Mesendoderm (in vitro differentiated cells): Measurements from ENCODE around the gene SVIL. TPM values are rescaled to one million over a fixed set of nuclear protein-coding genes. Genes with fewer than 3 reads are reported as not detected.
A peak's percentile ranks its signal among the peaks of the same experiment; 100 is the strongest.

ENCODE experiments used
- DNase-seq: peaks from one replicate; pipeline ENCODE4 v3.0.0; 2013
- H2AK5ac ChIP-seq: 2 replicates; pipeline ENCODE4 v1.6.1; 2013; ENCODE audit warnings: low read length, inconsistent platforms
- H2BK120ac ChIP-seq: 2 replicates; pipeline ENCODE4 v1.6.1; 2013; ENCODE audit warnings: low read depth, mild to moderate bottlenecking, low read length, moderate library complexity, mixed read lengths
- H2BK15ac ChIP-seq: replicated peaks from 2 replicates; pipeline ENCODE4 v1.6.1; 2013; ENCODE audit warnings: low read depth, mild to moderate bottlenecking, moderate library complexity
- H2BK5ac ChIP-seq: 2 replicates; pipeline ENCODE4 v1.6.1; 2013; ENCODE audit warnings: low read length, inconsistent platforms
- H3K18ac ChIP-seq: 2 replicates; pipeline ENCODE4 v1.6.1; 2013; ENCODE audit warnings: mild to moderate bottlenecking, low read length, mixed read lengths
- H3K23ac ChIP-seq: one replicate; pipeline ENCODE4 v1.6.1; 2013; ENCODE audit warnings: low read length
- H3K27ac ChIP-seq: 2 replicates; pipeline ENCODE4 v1.5.1; 2013; ENCODE audit warnings: low read depth, mild to moderate bottlenecking, inconsistent platforms, low read length, moderate library complexity
- H3K27me3 ChIP-seq: 2 replicates; pipeline ENCODE4 v1.6.1; 2013; ENCODE audit warnings: low read length, control low read depth, mild to moderate bottlenecking, inconsistent platforms; ENCODE audit not compliant: insufficient read depth, poor library complexity
- H3K36me3 ChIP-seq: 2 replicates; pipeline ENCODE4 v1.6.1; 2013; ENCODE audit warnings: low read length, inconsistent platforms; ENCODE audit not compliant: control insufficient read depth, insufficient read depth
- H3K4ac ChIP-seq: one replicate; pipeline ENCODE4 v1.6.1; 2013; ENCODE audit warnings: low read depth, mild to moderate bottlenecking, low read length, moderate library complexity
- H3K4me1 ChIP-seq: 2 replicates; pipeline ENCODE4 v1.6.1; 2013; ENCODE audit warnings: low read depth, low read length, inconsistent platforms; ENCODE audit not compliant: control insufficient read depth
- H3K4me2 ChIP-seq: 2 replicates; pipeline ENCODE4 v1.6.1; 2013; ENCODE audit warnings: low read length
- H3K4me3 ChIP-seq: 2 replicates; pipeline ENCODE4 v1.5.1; 2013; ENCODE audit warnings: mild to moderate bottlenecking, low read length
- H3K56ac ChIP-seq: one replicate; pipeline ENCODE4 v1.6.1; 2013; ENCODE audit warnings: low read length
- H3K79me1 ChIP-seq: 2 replicates; pipeline ENCODE4 v1.6.1; 2013; ENCODE audit warnings: low read length, inconsistent platforms
- H3K79me2 ChIP-seq: 2 replicates; pipeline ENCODE4 v1.6.1; 2013; ENCODE audit warnings: mild to moderate bottlenecking, low read length; ENCODE audit not compliant: control insufficient read depth, insufficient read depth
- H3K9ac ChIP-seq: 2 replicates; pipeline ENCODE4 v1.6.1; 2013; ENCODE audit warnings: low read length, inconsistent platforms
- H4K5ac ChIP-seq: one replicate; pipeline ENCODE4 v1.6.1; 2013; ENCODE audit warnings: low read length
- H4K8ac ChIP-seq: one replicate; pipeline ENCODE4 v1.6.1; 2013; ENCODE audit warnings: low read depth, mild to moderate bottlenecking, control low read depth, low read length, moderate library complexity
- WGBS: extraction: QIAGEN DNeasy Blood & Tissue Kit; methylation state at CpG from one replicate; pipeline ENCODE4 v1.1.7; 2013; ENCODE audit warnings: low lambda C conversion rate, missing lambda C conversion rate; ENCODE audit not compliant: insufficient coverage; ENCODE audit errors: extremely low coverage; 5-methylcytosine and 5-hydroxymethylcytosine counted together
- polyA plus RNA-seq, 2 experiments: library from polyadenylated mRNA; stranded (reverse); fragments of 200-250 nt; gene quantifications; one replicate each; pipeline ENCODE4 v1.2.3, GENCODE V29; 2013

Gene SVIL
- 15.3 TPM for polyA plus RNA-seq (2013, experiment 1 of 2)
- polyA plus RNA-seq (2013, experiment 2 of 2) = 15.0 TPM

- H3K79me2 ChIP-seq = peaks cover 7% of the 10 kb centered on the region
- no peak within 1 kb of the TSS for H3K4me3 ChIP-seq
- H4K8ac ChIP-seq = no peak within 1 kb of the TSS
- peak within 1 kb of the TSS; percentile 74 for H2BK15ac ChIP-seq
- H2AK5ac ChIP-seq = no peak within 1 kb of the TSS
- no peak within 1 kb of the TSS for H3K4me2 ChIP-seq
- H4K5ac ChIP-seq = no peak within 1 kb of the TSS
- DNase-seq = peak; percentile 92
- H3K27ac ChIP-seq = peak within 1 kb of the TSS; percentile 78
- H3K18ac ChIP-seq = peak within 1 kb of the TSS; percentile 92
- H2BK120ac ChIP-seq = no peak within 1 kb of the TSS
- peaks cover 9% of the 10 kb centered on the region for H3K4me1 ChIP-seq
- H3K56ac ChIP-seq = peak within 1 kb of the TSS; percentile 43
- H3K9ac ChIP-seq = peak within 1 kb of the TSS; percentile 22
- H3K23ac ChIP-seq = no peak within 1 kb of the TSS
- H3K79me1 ChIP-seq = no peaks in the 10 kb centered on the region
- H3K27me3 ChIP-seq = no peaks in the 10 kb centered on the region
- H3K36me3 ChIP-seq = no peaks in the 10 kb centered on the region
- H2BK5ac ChIP-seq = peak within 1 kb of the TSS; percentile 59
- no peak within 1 kb of the TSS for H3K4ac ChIP-seq
- no CpG with 5 or more reads among the region's 10 CpGs for WGBS
Measured at GRCh38 chr10:29634764-29635625, at the start of gene SVIL. SVIL (minus strand) TSS chr10:29634971; CDS start chr10:29555058, 79,913 bp downstream.

DNA sequence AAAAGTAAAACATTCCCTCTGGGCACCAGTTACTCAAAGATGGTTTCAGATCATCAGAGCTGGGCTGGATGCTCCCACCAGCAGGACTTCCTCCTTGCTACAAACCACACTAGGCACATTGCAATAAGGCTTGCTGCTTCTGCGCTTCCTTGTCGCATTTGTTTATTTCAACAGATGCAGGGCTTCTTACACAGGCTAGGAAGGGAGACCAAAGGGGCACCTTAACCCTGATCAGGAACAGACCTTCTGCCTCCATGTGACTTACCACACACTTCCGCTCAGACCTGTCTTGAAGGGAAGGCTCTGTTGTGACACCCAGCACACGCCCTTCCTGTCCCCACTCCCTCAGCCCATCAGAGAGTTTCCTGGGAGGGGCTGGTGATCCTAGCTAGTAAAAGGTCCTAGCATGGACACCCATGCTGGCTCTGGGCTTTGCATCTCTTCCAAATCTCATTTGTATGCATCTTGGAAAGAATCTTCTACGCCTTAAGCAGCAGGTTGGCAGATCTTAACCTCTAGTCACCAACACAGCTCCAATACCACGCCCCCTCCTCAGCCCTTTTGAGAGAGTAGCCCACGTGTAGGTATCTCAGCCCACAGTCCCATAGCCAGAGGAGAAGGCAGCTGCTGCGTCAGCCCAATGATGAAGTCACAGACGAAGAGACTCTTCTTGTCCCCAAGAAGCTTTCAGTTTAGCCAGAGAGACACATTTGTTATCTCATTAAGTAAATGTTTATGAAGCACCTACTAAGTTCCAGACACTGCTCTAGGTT, 47.1 kb upstream of the SVIL start:
- no peak overlapping the region for H3K4ac ChIP-seq
- no peak overlapping the region for H2AK5ac ChIP-seq
- no peak overlapping the region for H3K27ac ChIP-seq
- H3K79me1 ChIP-seq = no peaks in the 10 kb centered on the region
- H2BK120ac ChIP-seq = no peak overlapping the region
- H3K18ac ChIP-seq = no peak overlapping the region
- H3K79me2 ChIP-seq = no peaks in the 10 kb centered on the region
- no peaks in the 10 kb centered on the region for H3K36me3 ChIP-seq
- H3K4me3 ChIP-seq = no peak overlapping the region
- H2BK15ac ChIP-seq = no peak overlapping the region
- H4K8ac ChIP-seq = no peak overlapping the region
- WGBS = no CpG with 5 or more reads among the region's 9 CpGs
- no peak overlapping the region for H2BK5ac ChIP-seq
- no peaks in the 10 kb centered on the region for H3K27me3 ChIP-seq
- DNase-seq = no peak
- H4K5ac ChIP-seq = no peak overlapping the region
- H3K4me2 ChIP-seq = no peak overlapping the region
- H3K56ac ChIP-seq = no peak overlapping the region
- H3K23ac ChIP-seq = no peak overlapping the region
- no peak overlapping the region for H3K9ac ChIP-seq
- peaks cover 4% of the 10 kb centered on the region for H3K4me1 ChIP-seq

DNA sequence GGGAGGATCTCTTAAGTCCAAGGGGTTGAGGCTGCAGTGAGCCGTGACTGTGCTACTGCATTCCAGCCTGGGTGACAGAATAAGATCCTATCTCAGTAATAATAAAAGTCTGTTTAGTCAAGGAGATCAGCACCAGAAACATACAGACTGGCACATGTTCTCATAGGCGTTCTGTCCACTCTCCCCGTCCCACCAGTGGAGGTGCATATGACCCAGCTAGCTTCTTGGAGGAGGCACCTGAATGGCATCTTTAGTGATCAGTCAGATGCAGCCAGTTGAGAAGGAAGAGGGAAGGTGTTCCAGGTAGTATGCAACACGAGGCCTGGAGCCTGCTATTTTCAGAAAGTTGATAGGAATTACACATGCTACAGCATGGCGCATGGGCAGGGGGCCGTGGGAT, 45.3 kb upstream of the SVIL start:
- Histone ChIP-seq H3K4ac (no peak overlapping the region), H3K36me3 (no peaks in the 10 kb centered on the region)

GRCh38 chr10:29676732-29677131, 42.0 kb upstream of the SVIL start:
- H3K79me1 ChIP-seq = no peaks in the 10 kb centered on the region
- no peak overlapping the region for H3K4me3 ChIP-seq
- no peak for DNase-seq
- H4K5ac ChIP-seq = no peak overlapping the region
- no peaks in the 10 kb centered on the region for H3K27me3 ChIP-seq
- H3K9ac ChIP-seq = no peak overlapping the region
- no peak overlapping the region for H2BK120ac ChIP-seq
- no peak overlapping the region for H2BK5ac ChIP-seq
- no peak overlapping the region for H2AK5ac ChIP-seq
- H3K23ac ChIP-seq = no peak overlapping the region
- no peak overlapping the region for H3K4ac ChIP-seq
- H3K18ac ChIP-seq = no peak overlapping the region
- no peak overlapping the region for H3K56ac ChIP-seq
- H3K36me3 ChIP-seq = no peaks in the 10 kb centered on the region
- H4K8ac ChIP-seq = no peak overlapping the region
- H3K79me2 ChIP-seq = no peaks in the 10 kb centered on the region
- WGBS = no CpG with 5 or more reads among the region's 4 CpGs
- no peaks in the 10 kb centered on the region for H3K4me1 ChIP-seq
- H3K27ac ChIP-seq = no peak overlapping the region
- H3K4me2 ChIP-seq = no peak overlapping the region
- H2BK15ac ChIP-seq = no peak overlapping the region

More for the DNA sequence above, 45.3 kb upstream of the SVIL start:
- Histone ChIP-seq H3K4me2 (no peak overlapping the region), H2BK5ac (no peak overlapping the region), H2BK120ac (no peak overlapping the region), H3K79me2 (no peaks in the 10 kb centered on the region), H3K56ac (no peak overlapping the region), H3K23ac (no peak overlapping the region), H3K27me3 (no peaks in the 10 kb centered on the region), H3K27ac (no peak overlapping the region), H2AK5ac (no peak overlapping the region), H3K79me1 (no peaks in the 10 kb centered on the region), H4K8ac (no peak overlapping the region), H3K4me1 (peaks cover 3% of the 10 kb centered on the region), H3K9ac (no peak overlapping the region), H3K18ac (no peak overlapping the region), H3K4me3 (no peak overlapping the region), H4K5ac (no peak overlapping the region), H2BK15ac (no peak overlapping the region)
- DNase-seq = no peak
- no CpG with 5 or more reads among the region's 6 CpGs for WGBS

- H3K9ac ChIP-seq = no peak overlapping the region
- no peaks in the 10 kb centered on the region for H3K79me2 ChIP-seq
- no peak overlapping the region for H3K23ac ChIP-seq
- no peak overlapping the region for H3K4me3 ChIP-seq
- no peak overlapping the region for H2BK5ac ChIP-seq
- no peak overlapping the region for H3K4ac ChIP-seq
- no peak overlapping the region for H3K27ac ChIP-seq
- H4K8ac ChIP-seq = no peak overlapping the region
- H2AK5ac ChIP-seq = no peak overlapping the region
- H3K79me1 ChIP-seq = no peaks in the 10 kb centered on the region
- WGBS = no CpG with 5 or more reads among the region's 1 CpG
- H3K56ac ChIP-seq = no peak overlapping the region
- H3K4me2 ChIP-seq = no peak overlapping the region
- no peak for DNase-seq
- no peak overlapping the region for H2BK120ac ChIP-seq
- no peaks in the 10 kb centered on the region for H3K4me1 ChIP-seq
- no peaks in the 10 kb centered on the region for H3K36me3 ChIP-seq
- no peaks in the 10 kb centered on the region for H3K27me3 ChIP-seq
- no peak overlapping the region for H4K5ac ChIP-seq
- H3K18ac ChIP-seq = no peak overlapping the region
- H2BK15ac ChIP-seq = no peak overlapping the region
Measured at GRCh38 chr10:29675984-29676383, 41.2 kb upstream of the SVIL start.
